RWPE1 (cell line): ENCODE data around the gene TMEM240.
"Not testable (repeated sequence)": the region's sequence is repeated elsewhere in the genome, so short reads cannot be mapped to it uniquely, and the experiment has no call there.

Experiments used
- CTCF ChIA-PET: fragments of 350-600 bp; sonication (Branson Sonifier 250); formaldehyde crosslinking; extraction: SDS; loops from one replicate; lab custom pipeline; 2021; lab: Yijun Ruan, JAX
- POLR2A ChIA-PET: fragments of 400-600 bp; formaldehyde crosslinking; extraction: SDS; loops from one replicate; lab custom pipeline; 2020; ENCODE audit warnings: antibody characterized with exemption; ENCODE audit not compliant: low non-redundant PET; lab: Yijun Ruan, JAX
- DNase-seq: peaks from one replicate; pipeline ENCODE4 v3.0.0; 2012; ENCODE audit warnings: low spot score
- H3K27ac ChIP-seq: fragments of 450-650 bp; 2 replicates; pipeline ENCODE4 v1.5.1; 2017
- TF ChIP-seq, protein P1 (sequence below): fragments of 450-650 bp; conservative IDR thresholded peaks from 2 replicates; pipeline ENCODE4 v1.5.1; 2017; ENCODE audit warnings: low read depth, mild to moderate bottlenecking

TMEM240 gene

GRCh38 chr1:1510912-1511532 lies 29.4 kb downstream of the TMEM240 start:
- no peak for DNase-seq
- TF ChIP-seq, protein P1, sequence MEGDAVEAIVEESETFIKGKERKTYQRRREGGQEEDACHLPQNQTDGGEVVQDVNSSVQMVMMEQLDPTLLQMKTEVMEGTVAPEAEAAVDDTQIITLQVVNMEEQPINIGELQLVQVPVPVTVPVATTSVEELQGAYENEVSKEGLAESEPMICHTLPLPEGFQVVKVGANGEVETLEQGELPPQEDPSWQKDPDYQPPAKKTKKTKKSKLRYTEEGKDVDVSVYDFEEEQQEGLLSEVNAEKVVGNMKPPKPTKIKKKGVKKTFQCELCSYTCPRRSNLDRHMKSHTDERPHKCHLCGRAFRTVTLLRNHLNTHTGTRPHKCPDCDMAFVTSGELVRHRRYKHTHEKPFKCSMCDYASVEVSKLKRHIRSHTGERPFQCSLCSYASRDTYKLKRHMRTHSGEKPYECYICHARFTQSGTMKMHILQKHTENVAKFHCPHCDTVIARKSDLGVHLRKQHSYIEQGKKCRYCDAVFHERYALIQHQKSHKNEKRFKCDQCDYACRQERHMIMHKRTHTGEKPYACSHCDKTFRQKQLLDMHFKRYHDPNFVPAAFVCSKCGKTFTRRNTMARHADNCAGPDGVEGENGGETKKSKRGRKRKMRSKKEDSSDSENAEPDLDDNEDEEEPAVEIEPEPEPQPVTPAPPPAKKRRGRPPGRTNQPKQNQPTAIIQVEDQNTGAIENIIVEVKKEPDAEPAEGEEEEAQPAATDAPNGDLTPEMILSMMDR = no peak
- peak overlapping the region; percentile 90 for H3K27ac ChIP-seq
- ChIA-PET CTCF (interaction anchor here (0.7 kb wide), 1 partner anchor 266 kb away, joined by 6 read pairs; no protein-coding TSS in a partner anchor), POLR2A (interaction anchor here (0.6 kb wide), 1 partner anchor 111 kb away, joined by 3 read pairs; no protein-coding TSS in a partner anchor)

DNA sequence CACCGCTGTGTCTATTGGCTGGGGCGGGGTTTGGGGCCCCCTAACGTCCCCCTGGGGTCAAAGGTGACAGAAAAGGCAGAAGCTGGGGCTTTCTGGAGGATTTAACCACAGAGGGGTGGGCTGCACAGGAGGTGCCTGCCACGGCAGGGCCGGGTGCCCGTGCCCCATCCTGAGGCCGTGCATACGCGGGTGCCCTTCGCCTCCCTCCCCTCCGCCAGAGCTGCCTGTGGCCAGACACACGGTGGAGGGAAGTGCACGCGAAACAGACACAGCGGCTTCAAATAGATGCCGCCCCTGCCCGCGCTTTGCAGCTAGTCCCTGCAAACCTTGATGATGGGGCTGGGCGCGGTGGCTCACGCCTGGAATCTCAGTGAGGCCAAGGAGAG lies 31.0 kb downstream of the TMEM240 start:
- DNase-seq, CTCF ChIA-PET, H3K27ac ChIP-seq: not testable (repeated sequence)
- POLR2A ChIA-PET = interaction anchor here (0.7 kb wide), 1 partner anchor 171 kb away, joined by 7 read pairs; no protein-coding TSS in a partner anchor

GRCh38 chr1:1508775-1509464 lies 31.5 kb downstream of the TMEM240 start:
- CTCF ChIA-PET, H3K27ac ChIP-seq, DNase-seq, POLR2A ChIA-PET: not testable (repeated sequence)

- TF ChIP-seq, protein P1 = no peak
- POLR2A ChIA-PET = no interaction called here
- no peak for DNase-seq
- no peak overlapping the region for H3K27ac ChIP-seq
- CTCF ChIA-PET = no interaction called here
These were observed 33.1 kb downstream of the TMEM240 start for GRCh38 chr1:1507305-1507704.

GRCh38 chr1:1505801-1506200 lies 34.6 kb downstream of the TMEM240 start:
- POLR2A ChIA-PET = not testable (repeated sequence)

GRCh38 chr1:1505366-1505798 lies 35.0 kb downstream of the TMEM240 start:
- peak overlapping the region; percentile 88 for H3K27ac ChIP-seq
- TF ChIP-seq, protein P1 = peak; percentile 25
- POLR2A ChIA-PET, DNase-seq: not testable (repeated sequence)
- CTCF ChIA-PET = interaction anchor here (0.6 to 1.7 kb wide), 10 partner anchors 18 to 512 kb away, joined by 3 to 8 read pairs (median 3); no protein-coding TSS in a partner anchor

More at GRCh38 chr1:1505801-1506200, 34.6 kb downstream of the TMEM240 start:
- CTCF ChIA-PET = interaction anchor here (0.6 to 1.7 kb wide), 9 partner anchors 18 to 513 kb away, joined by 3 to 8 read pairs (median 3); no protein-coding TSS in a partner anchor
- not testable (repeated sequence) for DNase-seq
- H3K27ac ChIP-seq = peak overlapping the region; percentile 88

DNA sequence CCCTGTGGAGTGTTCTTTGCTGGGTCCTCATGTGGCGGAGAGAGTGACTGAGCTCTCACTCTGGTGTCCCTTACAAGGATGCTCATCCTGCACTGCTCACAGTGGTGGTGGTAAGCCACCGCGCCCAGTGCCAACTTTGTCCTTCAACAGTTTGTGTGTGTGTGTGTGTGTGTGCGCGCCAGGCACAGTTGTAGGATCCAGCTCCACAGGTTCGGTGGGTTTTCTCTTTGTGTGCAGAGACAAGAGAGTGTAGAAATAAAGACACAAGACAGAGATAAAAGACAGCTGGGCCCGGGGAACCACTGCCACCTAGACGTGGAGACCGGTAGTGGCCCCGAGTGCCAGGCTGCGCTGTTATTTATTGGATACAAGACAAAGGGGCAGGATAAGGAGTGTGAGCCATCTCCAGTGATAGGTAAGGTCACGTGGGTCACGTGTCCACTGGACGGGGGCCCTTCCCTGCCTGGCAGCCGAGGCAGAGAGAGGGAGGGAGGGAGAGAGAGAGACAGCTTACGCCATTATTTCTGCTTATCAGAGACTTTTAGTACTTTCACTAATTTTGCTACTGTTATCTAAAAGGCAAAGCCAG lies 35.6 kb downstream of the TMEM240 start:
- POLR2A ChIA-PET = interaction anchor here (0.5 kb wide), 1 partner anchor 81 kb away, joined by 5 read pairs; no protein-coding TSS in a partner anchor
- H3K27ac ChIP-seq = peak overlapping the region; percentile 88

DNA sequence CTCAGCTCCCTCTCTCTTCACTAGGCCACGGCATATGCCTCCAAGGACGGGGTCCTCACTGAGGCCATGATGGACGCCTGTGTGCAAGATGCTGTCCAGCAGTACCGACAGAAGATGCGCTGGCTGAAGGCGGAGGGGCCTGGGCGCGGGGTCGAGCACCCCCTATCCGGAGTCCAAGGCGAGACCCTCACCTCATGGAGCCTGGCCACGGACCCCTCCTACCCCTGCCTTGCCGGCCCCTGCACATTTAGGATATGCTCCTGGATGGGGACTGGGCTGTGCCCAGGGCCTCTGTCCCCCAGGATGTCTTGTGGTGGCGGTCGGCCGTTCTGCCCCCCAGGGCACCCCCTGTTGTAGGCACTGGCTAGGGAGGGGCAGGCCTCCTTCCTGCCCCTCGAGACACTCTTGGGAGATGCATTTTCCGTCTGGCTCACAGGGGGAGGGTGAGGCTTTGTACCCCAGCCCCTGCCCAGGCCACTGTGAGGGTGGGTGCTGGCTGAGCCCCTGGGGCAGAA lies 44.9 kb downstream of the TMEM240 start:
- POLR2A ChIA-PET, CTCF ChIA-PET, H3K27ac ChIP-seq, DNase-seq: not testable (repeated sequence)

More for the DNA sequence above, 35.6 kb downstream of the TMEM240 start:
- CTCF ChIA-PET = interaction anchor here (0.6 to 1.7 kb wide), 14 partner anchors 12 to 244 kb away, joined by 3 to 6 read pairs (median 3); no protein-coding TSS in a partner anchor
- TF ChIP-seq, protein P1 = peak; percentile 81
- not testable (repeated sequence) for DNase-seq

- H3K27ac ChIP-seq, POLR2A ChIA-PET, CTCF ChIA-PET, DNase-seq: not testable (repeated sequence)
These were observed 46.1 kb downstream of the TMEM240 start for GRCh38 chr1:1494311-1494710.
